H9 (cell line): ENCODE measurements around the gene BTBD17. TPM values are rescaled to one million over a fixed set of nuclear protein-coding genes. Genes with fewer than 3 reads are reported as not detected.

Experiments
- DNase-seq: peaks from one replicate; pipeline ENCODE4 v3.0.0-alpha.2; 2017
- H2AFZ ChIP-seq: one replicate; pipeline ENCODE4 v1.6.1; 2013; ENCODE audit warnings: mild to moderate bottlenecking, low read length, control low read depth, moderate library complexity
- H2AK5ac ChIP-seq: 2 replicates; pipeline ENCODE4 v1.6.1; 2013; ENCODE audit warnings: low read length, control low read depth, mixed read lengths; ENCODE audit not compliant: insufficient read length
- H2BK120ac ChIP-seq: one replicate; pipeline ENCODE4 v1.6.1; 2013; ENCODE audit warnings: low read depth, mild to moderate bottlenecking, low read length, control low read depth, inconsistent platforms; ENCODE audit not compliant: poor library complexity, severe bottlenecking
- H2BK12ac ChIP-seq: 2 replicates; pipeline ENCODE4 v1.6.1; 2013; ENCODE audit warnings: low read length, control low read depth, mixed read lengths, low read depth; ENCODE audit not compliant: insufficient read length
- H2BK15ac ChIP-seq: 2 replicates; pipeline ENCODE4 v1.6.1; 2013; ENCODE audit warnings: low read depth, low read length, control low read depth
- H2BK20ac ChIP-seq: one replicate; pipeline ENCODE4 v1.6.1; 2013; ENCODE audit warnings: low read depth, mild to moderate bottlenecking, low read length, control low read depth, inconsistent platforms; ENCODE audit not compliant: poor library complexity, severe bottlenecking
- H2BK5ac ChIP-seq: 2 replicates; pipeline ENCODE4 v1.6.1; 2013; ENCODE audit warnings: low read length, control low read depth, mixed read lengths; ENCODE audit not compliant: insufficient read length
- H3K14ac ChIP-seq: 2 replicates; pipeline ENCODE4 v1.6.1; 2013; ENCODE audit warnings: low read length, control low read depth; ENCODE audit not compliant: insufficient read depth
- H3K18ac ChIP-seq: 2 replicates; pipeline ENCODE4 v1.6.1; 2013; ENCODE audit warnings: low read depth, mild to moderate bottlenecking, mixed read lengths, low read length, control low read depth; ENCODE audit not compliant: insufficient read length
- H3K23ac ChIP-seq: 2 replicates; pipeline ENCODE4 v1.6.1; 2013; ENCODE audit warnings: low read length, control low read depth, mixed read lengths, low read depth; ENCODE audit not compliant: insufficient read length
- H3K23me2 ChIP-seq: 2 replicates; pipeline ENCODE4 v1.6.1; 2013; ENCODE audit warnings: low read depth, mild to moderate bottlenecking, mixed read lengths, low read length, control low read depth; ENCODE audit not compliant: insufficient read length, poor library complexity, severe bottlenecking
- H3K27ac ChIP-seq: 2 replicates; pipeline ENCODE4 v1.5.1; 2013; ENCODE audit warnings: low read length, control low read depth, mixed read lengths, low read depth; ENCODE audit not compliant: insufficient read length
- H3K27me3 ChIP-seq: 2 replicates; pipeline ENCODE4 v1.6.1; 2013; ENCODE audit warnings: low read length, control low read depth, inconsistent platforms; ENCODE audit not compliant: insufficient read depth
- H3K4ac ChIP-seq: 2 replicates; pipeline ENCODE4 v1.6.1; 2013; ENCODE audit warnings: low read depth, mild to moderate bottlenecking, control low read depth, inconsistent platforms, low read length, moderate library complexity
- H3K4me1 ChIP-seq: 2 replicates; pipeline ENCODE4 v1.6.1; 2013; ENCODE audit warnings: low read length, control low read depth, inconsistent platforms; ENCODE audit not compliant: insufficient read depth
- H3K4me2 ChIP-seq: 2 replicates; pipeline ENCODE4 v1.6.1; 2013; ENCODE audit warnings: low read length, control low read depth, mixed read lengths; ENCODE audit not compliant: insufficient read length, insufficient read depth
- H3K56ac ChIP-seq: 2 replicates; pipeline ENCODE4 v1.6.1; 2013; ENCODE audit warnings: low read depth, mild to moderate bottlenecking, mixed read lengths, low read length, control low read depth; ENCODE audit not compliant: insufficient read length
- H3K79me1 ChIP-seq: 2 replicates; pipeline ENCODE4 v1.6.1; 2013; ENCODE audit warnings: low read depth, mild to moderate bottlenecking, moderate library complexity, low read length, control low read depth, inconsistent platforms; ENCODE audit not compliant: insufficient read depth, poor library complexity, severe bottlenecking
- H3K79me2 ChIP-seq: 2 replicates; pipeline ENCODE4 v1.6.1; 2013; ENCODE audit warnings: low read length, control low read depth, inconsistent platforms; ENCODE audit not compliant: insufficient read depth
- H3K9ac ChIP-seq: 2 replicates; pipeline ENCODE4 v1.6.1; 2013; ENCODE audit warnings: low read length, control low read depth, mixed read lengths; ENCODE audit not compliant: insufficient read length; ENCODE audit errors: extremely low read depth
- H3K9me3 ChIP-seq: one replicate; pipeline ENCODE4 v1.6.1; 2013; ENCODE audit warnings: low read depth, low read length, inconsistent platforms; ENCODE audit not compliant: control insufficient read depth
- H3T11ph ChIP-seq: one replicate; pipeline ENCODE4 v1.6.1; 2013; ENCODE audit warnings: mild to moderate bottlenecking, low read length, control low read depth, inconsistent platforms
- H4K20me1 ChIP-seq: one replicate; pipeline ENCODE4 v1.6.1; 2013; ENCODE audit not compliant: control insufficient read depth, insufficient read length, insufficient read depth
- H4K5ac ChIP-seq: 2 replicates; pipeline ENCODE4 v1.6.1; 2013; ENCODE audit warnings: low read depth, mild to moderate bottlenecking, mixed read lengths, low read length, control low read depth; ENCODE audit not compliant: insufficient read length
- H4K8ac ChIP-seq: replicated peaks from 2 replicates; pipeline ENCODE4 v1.6.1; 2013; ENCODE audit warnings: low read length, control low read depth, mixed read lengths, low read depth; ENCODE audit not compliant: insufficient read length
- H4K91ac ChIP-seq: 2 replicates; pipeline ENCODE4 v1.6.1; 2013; ENCODE audit warnings: low read depth, mild to moderate bottlenecking, moderate library complexity, mixed read lengths, low read length, control low read depth; ENCODE audit not compliant: insufficient read length
- H3K27ac Mint-ChIP-seq, 3 experiments: 2 replicates in 2 of 3; 3 replicates in 1 of 3; pipeline ENCODE4 v1.8.0; 2020 to 2021; ENCODE audit warnings: mixed read lengths in 3 of 3, mild to moderate bottlenecking in 1 of 3, moderate library complexity in 1 of 3
- H3K27me3 Mint-ChIP-seq: 2 replicates; pipeline ENCODE4 v1.8.0; 2021; ENCODE audit warnings: low read depth, mild to moderate bottlenecking, moderate library complexity, mixed read lengths
- H3K36me3 Mint-ChIP-seq, 3 experiments: 2 replicates in 2 of 3; 3 replicates in 1 of 3; pipeline ENCODE4 v1.8.0; 2020 to 2021; ENCODE audit warnings: low read depth in 3 of 3, mixed read lengths in 3 of 3; ENCODE audit not compliant: insufficient read depth in 1 of 3
- H3K4me1 Mint-ChIP-seq, 2 experiments: 2 replicates each; pipeline ENCODE4 v1.8.0; 2020; ENCODE audit warnings: mixed read lengths in 2 of 2
- H3K4me3 Mint-ChIP-seq, 2 experiments: 2 replicates in 1 of 2; 3 replicates in 1 of 2; pipeline ENCODE4 v1.8.0; 2020 to 2021; ENCODE audit warnings: mild to moderate bottlenecking in 2 of 2, mixed read lengths in 2 of 2, moderate library complexity in 1 of 2
- H3K9me3 Mint-ChIP-seq, 2 experiments: 2 replicates in 1 of 2; 3 replicates in 1 of 2; pipeline ENCODE4 v1.8.0; 2020; ENCODE audit warnings: mild to moderate bottlenecking in 2 of 2, mixed read lengths in 2 of 2, moderate library complexity in 1 of 2
- WGBS: extraction: QIAGEN DNeasy Blood & Tissue Kit; methylation state at CpG from one replicate; pipeline ENCODE4 v1.1.7; 2013; ENCODE audit warnings: missing lambda C conversion rate, low lambda C conversion rate, mixed read lengths; ENCODE audit not compliant: insufficient read length; ENCODE audit errors: extremely low coverage; 5-methylcytosine and 5-hydroxymethylcytosine counted together
- total RNA-seq: library from RNA; stranded (reverse); gene quantifications from 2 replicates; pipeline ENCODE4 v1.2.1, GENCODE V29; 2021
- TF ChIP-seq, protein P1 (sequence below): fragments of 200-600 bp; sonication (generic); conservative IDR thresholded peaks from 3 replicates; pipeline ENCODE4 v1.8.0; 2021; ENCODE audit warnings: antibody characterized with exemption, mild to moderate bottlenecking

Gene BTBD17
- total RNA-seq, 1 experiment from 2014 or later: 0.33 TPM

- no peaks in the 10 kb centered on the region for H3K23me2 ChIP-seq
- H2BK15ac ChIP-seq: no peak overlapping the region
- H3K27me3 Mint-ChIP-seq: peaks cover 30% of the 10 kb centered on the region
- no peaks in the 10 kb centered on the region for H4K20me1 ChIP-seq
- no peak overlapping the region for H3K4me2 ChIP-seq
- no peak for DNase-seq
- H3K27ac Mint-ChIP-seq: no peak overlapping the region
- H2BK5ac ChIP-seq: no peak overlapping the region
- no peak overlapping the region for H3K4me3 Mint-ChIP-seq
- no peaks in the 10 kb centered on the region for H3K27me3 ChIP-seq
- H3T11ph ChIP-seq: no peak overlapping the region
- WGBS: no CpG with 5 or more reads among the region's 8 CpGs
- no peak overlapping the region for H4K91ac ChIP-seq
- H3K4me1 Mint-ChIP-seq: peaks cover 6 to 31% of the 10 kb centered on the region in 2 experiments
- no peak overlapping the region for H2AK5ac ChIP-seq
- no peak overlapping the region for H3K27ac ChIP-seq
- TF ChIP-seq, protein P1, sequence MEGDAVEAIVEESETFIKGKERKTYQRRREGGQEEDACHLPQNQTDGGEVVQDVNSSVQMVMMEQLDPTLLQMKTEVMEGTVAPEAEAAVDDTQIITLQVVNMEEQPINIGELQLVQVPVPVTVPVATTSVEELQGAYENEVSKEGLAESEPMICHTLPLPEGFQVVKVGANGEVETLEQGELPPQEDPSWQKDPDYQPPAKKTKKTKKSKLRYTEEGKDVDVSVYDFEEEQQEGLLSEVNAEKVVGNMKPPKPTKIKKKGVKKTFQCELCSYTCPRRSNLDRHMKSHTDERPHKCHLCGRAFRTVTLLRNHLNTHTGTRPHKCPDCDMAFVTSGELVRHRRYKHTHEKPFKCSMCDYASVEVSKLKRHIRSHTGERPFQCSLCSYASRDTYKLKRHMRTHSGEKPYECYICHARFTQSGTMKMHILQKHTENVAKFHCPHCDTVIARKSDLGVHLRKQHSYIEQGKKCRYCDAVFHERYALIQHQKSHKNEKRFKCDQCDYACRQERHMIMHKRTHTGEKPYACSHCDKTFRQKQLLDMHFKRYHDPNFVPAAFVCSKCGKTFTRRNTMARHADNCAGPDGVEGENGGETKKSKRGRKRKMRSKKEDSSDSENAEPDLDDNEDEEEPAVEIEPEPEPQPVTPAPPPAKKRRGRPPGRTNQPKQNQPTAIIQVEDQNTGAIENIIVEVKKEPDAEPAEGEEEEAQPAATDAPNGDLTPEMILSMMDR: no peak
- no peak overlapping the region for H4K5ac ChIP-seq
- H3K14ac ChIP-seq: no peak overlapping the region
- H2BK12ac ChIP-seq: no peak overlapping the region
- H3K9me3 Mint-ChIP-seq: no peaks in the 10 kb centered on the region
- H3K79me1 ChIP-seq: no peaks in the 10 kb centered on the region
- no peaks in the 10 kb centered on the region for H3K79me2 ChIP-seq
- H2BK120ac ChIP-seq: no peak overlapping the region
- H3K9me3 ChIP-seq: no peaks in the 10 kb centered on the region
- no peak overlapping the region for H2AFZ ChIP-seq
- no peak overlapping the region for H3K4ac ChIP-seq
- H3K23ac ChIP-seq: no peak overlapping the region
- no peak overlapping the region for H4K8ac ChIP-seq
- no peak overlapping the region for H3K56ac ChIP-seq
- H3K36me3 Mint-ChIP-seq: no peaks in the 10 kb centered on the region
- H3K18ac ChIP-seq: no peak overlapping the region
- peaks cover 2% of the 10 kb centered on the region; the same call in 1 of the 2 replicates for H3K4me1 ChIP-seq
- H2BK20ac ChIP-seq: no peak overlapping the region
- H3K9ac ChIP-seq: no peak overlapping the region
Measured at GRCh38 chr17:74343121-74343520, 18.5 kb downstream of the BTBD17 start.
